ENCODE data around the gene MUC20.

MUC20 gene

GRCh38 chr3:195703776-195704175 lies 17.0 kb upstream of the MUC20 start:
- H3K36me3 ChIP-seq (ENCODE audit: insufficient read depth, low read length) = peaks cover 7% of the 10 kb centered on the region; the same call in 1 of the 2 replicates
- H3K4me1 ChIP-seq (ENCODE audit: insufficient read depth, low read length) = no peaks in the 10 kb centered on the region
- ATAC-seq (ENCODE audit: insufficient read depth, low read depth) (no peak), DNase-seq (no peak)
- H3K4me3 ChIP-seq (ENCODE audit: low read depth in 1 of 2, low read length in 2 of 2) = no peak overlapping the region
- H3K79me2 ChIP-seq (ENCODE audit: insufficient read depth, low read length) = no peaks in the 10 kb centered on the region
- H3K4me2 ChIP-seq (ENCODE audit: insufficient read depth, low read length) = no peak overlapping the region
- H3K9ac ChIP-seq (ENCODE audit: low read depth, low read length) = no peak overlapping the region
- no peaks in the 10 kb centered on the region for H3K27me3 ChIP-seq (ENCODE audit: insufficient read depth, low read length, poor library complexity)
- H3K9me3 ChIP-seq (ENCODE audit: insufficient read depth, low read length, severe bottlenecking) = no peaks in the 10 kb centered on the region
- no peaks in the 10 kb centered on the region for H4K20me1 ChIP-seq (ENCODE audit: insufficient read depth, low read length)
- H2AFZ ChIP-seq (ENCODE audit: low read depth, low read length) = no peak overlapping the region
- no peak overlapping the region for H3K27ac ChIP-seq (ENCODE audit: low read length)
- TF ChIP-seq, protein P1, sequence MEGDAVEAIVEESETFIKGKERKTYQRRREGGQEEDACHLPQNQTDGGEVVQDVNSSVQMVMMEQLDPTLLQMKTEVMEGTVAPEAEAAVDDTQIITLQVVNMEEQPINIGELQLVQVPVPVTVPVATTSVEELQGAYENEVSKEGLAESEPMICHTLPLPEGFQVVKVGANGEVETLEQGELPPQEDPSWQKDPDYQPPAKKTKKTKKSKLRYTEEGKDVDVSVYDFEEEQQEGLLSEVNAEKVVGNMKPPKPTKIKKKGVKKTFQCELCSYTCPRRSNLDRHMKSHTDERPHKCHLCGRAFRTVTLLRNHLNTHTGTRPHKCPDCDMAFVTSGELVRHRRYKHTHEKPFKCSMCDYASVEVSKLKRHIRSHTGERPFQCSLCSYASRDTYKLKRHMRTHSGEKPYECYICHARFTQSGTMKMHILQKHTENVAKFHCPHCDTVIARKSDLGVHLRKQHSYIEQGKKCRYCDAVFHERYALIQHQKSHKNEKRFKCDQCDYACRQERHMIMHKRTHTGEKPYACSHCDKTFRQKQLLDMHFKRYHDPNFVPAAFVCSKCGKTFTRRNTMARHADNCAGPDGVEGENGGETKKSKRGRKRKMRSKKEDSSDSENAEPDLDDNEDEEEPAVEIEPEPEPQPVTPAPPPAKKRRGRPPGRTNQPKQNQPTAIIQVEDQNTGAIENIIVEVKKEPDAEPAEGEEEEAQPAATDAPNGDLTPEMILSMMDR (IDR thresholded peaks at IDR 0.05; ENCODE audit: borderline replicate concordance, extremely low read depth, low read length, poor library complexity, severe bottlenecking) = no peak
- no peak for TF ChIP-seq EZH2 (IDR thresholded peaks at IDR 0.05; ENCODE audit: borderline replicate concordance, low read depth, low read length, severe bottlenecking)

DNA sequence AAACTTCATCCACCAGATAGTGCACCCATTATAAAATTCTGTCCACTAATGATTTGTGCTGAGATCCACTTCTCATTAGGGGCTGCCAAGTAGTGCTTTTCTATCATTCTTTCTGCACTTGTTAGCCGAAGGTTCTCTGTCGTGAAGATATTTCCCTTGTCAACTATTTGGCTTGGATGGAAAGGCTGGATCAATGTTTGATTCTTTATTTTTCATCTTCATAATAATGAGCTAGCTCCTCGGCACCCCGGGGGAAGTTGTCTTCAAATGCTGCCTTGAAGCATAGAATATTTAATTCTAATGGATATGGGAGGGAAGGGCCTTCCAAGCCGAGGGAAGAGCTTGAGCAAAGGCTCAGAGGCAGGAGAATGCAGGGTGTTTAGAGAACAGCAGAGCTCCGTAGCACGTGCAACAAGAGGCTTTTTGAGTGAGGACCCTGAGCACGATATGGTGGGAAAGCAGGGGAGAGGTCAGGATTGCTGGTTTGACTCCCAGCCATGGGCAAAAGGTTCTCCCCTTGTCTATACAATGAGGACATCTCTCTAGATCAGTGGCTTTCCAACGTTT lies 16.3 kb upstream of the MUC20 start:
- Histone ChIP-seq H3K36me3 (ENCODE audit: insufficient read depth, low read length) (peaks cover 3% of the 10 kb centered on the region; the same call in 1 of the 2 replicates), H3K9ac (ENCODE audit: low read depth, low read length) (no peak overlapping the region), H4K20me1 (ENCODE audit: insufficient read depth, low read length) (no peaks in the 10 kb centered on the region), H3K27me3 (ENCODE audit: insufficient read depth, low read length, poor library complexity) (no peaks in the 10 kb centered on the region), H2AFZ (ENCODE audit: low read depth, low read length) (no peak overlapping the region), H3K79me2 (ENCODE audit: insufficient read depth, low read length) (no peaks in the 10 kb centered on the region), H3K4me3 (ENCODE audit: low read depth in 1 of 2, low read length in 2 of 2) (no peak overlapping the region), H3K27ac (ENCODE audit: low read length) (no peak overlapping the region), H3K4me2 (ENCODE audit: insufficient read depth, low read length) (no peak overlapping the region), H3K9me3 (ENCODE audit: insufficient read depth, low read length, severe bottlenecking) (no peaks in the 10 kb centered on the region), H3K4me1 (ENCODE audit: insufficient read depth, low read length) (no peaks in the 10 kb centered on the region)
- TF ChIP-seq, protein P1 (IDR thresholded peaks at IDR 0.05; ENCODE audit: borderline replicate concordance, extremely low read depth, low read length, poor library complexity, severe bottlenecking) = no peak
- no peak for TF ChIP-seq EZH2 (IDR thresholded peaks at IDR 0.05; ENCODE audit: borderline replicate concordance, low read depth, low read length, severe bottlenecking)
- ATAC-seq (ENCODE audit: insufficient read depth, low read depth) (no peak), DNase-seq (no peak)

GRCh38 chr3:195705081-195705991 lies 15.4 kb upstream of the MUC20 start:
- no peak for DNase-seq
- Histone ChIP-seq H3K4me3 (ENCODE audit: low read depth in 1 of 2, low read length in 2 of 2) (no peak overlapping the region), H3K4me2 (ENCODE audit: insufficient read depth, low read length) (no peak overlapping the region), H3K79me2 (ENCODE audit: insufficient read depth, low read length) (no peaks in the 10 kb centered on the region), H3K27ac (ENCODE audit: low read length) (no peak overlapping the region), H3K27me3 (ENCODE audit: insufficient read depth, low read length, poor library complexity) (no peaks in the 10 kb centered on the region), H3K4me1 (ENCODE audit: insufficient read depth, low read length) (no peaks in the 10 kb centered on the region), H3K9ac (ENCODE audit: low read depth, low read length) (no peak overlapping the region), H3K36me3 (ENCODE audit: insufficient read depth, low read length) (0 out of 2 replicates have a peak, but pooled peaks cover 3% of the 10 kb centered on the region), H3K9me3 (ENCODE audit: insufficient read depth, low read length, severe bottlenecking) (no peaks in the 10 kb centered on the region), H4K20me1 (ENCODE audit: insufficient read depth, low read length) (no peaks in the 10 kb centered on the region), H2AFZ (ENCODE audit: low read depth, low read length) (no peak overlapping the region)
- no peak for ATAC-seq (ENCODE audit: insufficient read depth, low read depth)
- TF ChIP-seq, protein P1 (IDR thresholded peaks at IDR 0.05; ENCODE audit: borderline replicate concordance, extremely low read depth, low read length, poor library complexity, severe bottlenecking) = no peak
